Neural cell (in vitro differentiated cells): ENCODE measurements around the gene MUC5B. TPM values are rescaled to one million over a fixed set of nuclear protein-coding genes. Genes with fewer than 3 reads are reported as not detected.

Experiments
- H2AFZ ChIP-seq: fragments of 200-600, 300-800 bp; sonication (generic), shearing (Covaris generic); 2 replicates; pipeline ENCODE4 v1.6.0; 2014; ENCODE audit warnings: low read depth, mild to moderate bottlenecking, antibody characterized with exemption, low read length, moderate library complexity
- H3F3A ChIP-seq: fragments of 200-600 bp; shearing (Covaris generic); 2 replicates; pipeline ENCODE4 v1.6.1; 2016; ENCODE audit warnings: mild to moderate bottlenecking, moderate library complexity, mixed read lengths, antibody characterized with exemption, low read length; ENCODE audit not compliant: insufficient read depth, poor library complexity, severe bottlenecking
- H3K27ac ChIP-seq: fragments of 200-600, 300-800 bp; sonication (generic), shearing (Covaris generic); 2 replicates; pipeline ENCODE4 v1.5.1; 2014; ENCODE audit warnings: mild to moderate bottlenecking, low read length, moderate library complexity
- H3K27me3 ChIP-seq: fragments of 300-800, 200-600 bp; sonication (generic), shearing (Covaris generic); 2 replicates; pipeline ENCODE4 v1.6.0; 2014; ENCODE audit warnings: mild to moderate bottlenecking, low read depth, low read length, moderate library complexity; ENCODE audit not compliant: insufficient read depth
- H3K36me3 ChIP-seq: fragments of 300-800, 200-600 bp; sonication (generic), shearing (Covaris generic); 2 replicates; pipeline ENCODE4 v1.5.1; 2014; ENCODE audit warnings: mild to moderate bottlenecking, antibody characterized with exemption, low read length, moderate library complexity; ENCODE audit not compliant: insufficient read depth
- H3K4me2 ChIP-seq: fragments of 300-800, 200-600 bp; sonication (generic), shearing (Covaris generic); 2 replicates; pipeline ENCODE4 v1.6.0; 2014; ENCODE audit warnings: mild to moderate bottlenecking, low read length
- H3K4me3 ChIP-seq: fragments of 300-800, 200-600 bp; sonication (generic), shearing (Covaris generic); 2 replicates; pipeline ENCODE4 v1.5.1; 2014; ENCODE audit warnings: mild to moderate bottlenecking, low read length, moderate library complexity
- H3K79me2 ChIP-seq: fragments of 200-600 bp; shearing (Covaris generic); replicated peaks from 2 replicates; pipeline ENCODE4 v1.6.0; 2014; ENCODE audit warnings: mild to moderate bottlenecking, low read length, moderate library complexity; ENCODE audit not compliant: insufficient read depth
- H3K9ac ChIP-seq: fragments of 300-800, 200-600 bp; sonication (generic), shearing (Covaris generic); 2 replicates; pipeline ENCODE4 v1.6.1; 2016; ENCODE audit warnings: mild to moderate bottlenecking, low read length, mixed read lengths
- H3K9me2 ChIP-seq: fragments of 200-600 bp; shearing (Covaris generic); 2 replicates; pipeline ENCODE4 v1.6.1; 2016; ENCODE audit warnings: mild to moderate bottlenecking, low read length, mixed read lengths; ENCODE audit not compliant: insufficient read depth
- H3K9me3 ChIP-seq: fragments of 200-600, 300-800 bp; sonication (generic), shearing (Covaris generic); 2 replicates; pipeline ENCODE4 v1.6.1; 2016; ENCODE audit warnings: mild to moderate bottlenecking, mixed run types, low read length, moderate library complexity, mixed read lengths
- H4K20me1 ChIP-seq: fragments of 200-600 bp; shearing (Covaris generic); 2 replicates; pipeline ENCODE4 v1.6.1; 2016; ENCODE audit warnings: mild to moderate bottlenecking, mixed run types; ENCODE audit not compliant: insufficient read depth
- EP300 ChIP-seq: fragments of 450-650 bp; conservative IDR thresholded peaks from 2 replicates; pipeline ENCODE4 v1.6.1; 2014; ENCODE audit warnings: antibody characterized with exemption, mild to moderate bottlenecking, moderate library complexity; ENCODE audit not compliant: poor library complexity, severe bottlenecking
- EZH2 ChIP-seq: fragments of 200-600, 300-800 bp; shearing (Covaris generic), sonication (generic); IDR thresholded peaks from 2 replicates; pipeline ENCODE4 v1.6.1; 2014; ENCODE audit warnings: antibody characterized with exemption, low read length, borderline replicate concordance, mild to moderate bottlenecking; ENCODE audit not compliant: insufficient read depth, poor library complexity, severe bottlenecking
- MXI1 ChIP-seq: fragments of 450-650 bp; conservative IDR thresholded peaks from 2 replicates; pipeline ENCODE4 v1.6.1; 2014; ENCODE audit warnings: antibody characterized with exemption, mild to moderate bottlenecking; ENCODE audit not compliant: poor library complexity, severe bottlenecking
- POLR2AphosphoS5 ChIP-seq: IDR thresholded peaks from 2 replicates; pipeline ENCODE4 v1.6.1; 2012
- RAD21 ChIP-seq: fragments of 450-650 bp; conservative IDR thresholded peaks from 2 replicates; pipeline ENCODE4 v1.6.1; 2014; ENCODE audit warnings: antibody characterized with exemption, mild to moderate bottlenecking, moderate library complexity
- SMC3 ChIP-seq: fragments of 450-650 bp; conservative IDR thresholded peaks from 2 replicates; pipeline ENCODE4 v1.6.1; 2014; ENCODE audit warnings: antibody characterized with exemption, mild to moderate bottlenecking, moderate library complexity; ENCODE audit not compliant: poor library complexity
- TAF1 ChIP-seq: IDR thresholded peaks from 2 replicates; pipeline ENCODE4 v1.6.1; 2012; ENCODE audit warnings: low read depth
- polyA plus RNA-seq: library from polyadenylated mRNA; depleted of rRNA; stranded (reverse); fragments of >200 nt; gene quantifications from 2 replicates; pipeline ENCODE4 v1.2.3, GENCODE V29; 2014
- TF ChIP-seq, protein P1 (sequence below): fragments of 450-650 bp; IDR thresholded peaks from 2 replicates; pipeline ENCODE4 v1.5.1; 2014; ENCODE audit warnings: antibody characterized with exemption, mild to moderate bottlenecking, moderate library complexity; ENCODE audit not compliant: poor library complexity, severe bottlenecking
- TF ChIP-seq, protein P2 (sequence below): IDR thresholded peaks from 2 replicates; pipeline ENCODE4 v1.6.1; 2012; ENCODE audit warnings: borderline replicate concordance

The MUC5B gene
- polyA plus RNA-seq, 1 donor from 2014 or later, result not detected

DNA sequence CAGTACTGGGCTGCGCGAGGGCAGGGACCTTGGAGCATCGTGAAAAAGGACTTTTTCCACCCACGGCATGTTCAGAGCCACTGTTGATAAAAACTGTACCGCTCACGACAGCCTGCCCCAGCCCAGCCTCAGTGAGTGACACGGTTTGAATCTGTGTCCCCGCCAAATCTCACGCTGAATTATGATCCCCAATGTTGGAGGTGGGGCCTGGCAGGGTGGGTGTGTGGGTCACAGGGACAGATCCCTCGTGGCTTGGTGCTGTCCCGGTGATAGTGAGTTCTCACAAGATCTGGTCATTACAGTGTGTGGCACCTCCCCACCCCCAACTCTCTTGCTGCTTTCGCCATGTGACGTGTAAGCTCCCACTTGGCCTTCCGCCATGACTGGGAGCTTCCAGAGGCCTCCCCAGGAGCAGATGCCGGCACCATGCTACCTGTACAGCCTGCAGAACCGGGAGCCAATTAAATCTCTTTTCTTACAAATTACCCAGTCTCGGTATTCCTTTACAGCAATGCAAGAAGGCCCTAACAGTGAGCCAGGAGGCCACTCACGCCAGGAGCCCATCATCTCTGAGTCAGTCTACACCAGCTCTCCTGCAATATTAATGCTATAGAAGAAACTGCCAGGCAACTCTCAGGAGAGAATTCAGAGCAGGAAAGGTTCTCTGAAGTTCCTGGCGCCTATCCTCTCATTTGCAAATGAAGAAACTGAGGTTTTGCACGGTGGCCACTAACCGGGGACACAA lies 85.3 kb downstream of the MUC5B start:
- TF ChIP-seq, protein P1, sequence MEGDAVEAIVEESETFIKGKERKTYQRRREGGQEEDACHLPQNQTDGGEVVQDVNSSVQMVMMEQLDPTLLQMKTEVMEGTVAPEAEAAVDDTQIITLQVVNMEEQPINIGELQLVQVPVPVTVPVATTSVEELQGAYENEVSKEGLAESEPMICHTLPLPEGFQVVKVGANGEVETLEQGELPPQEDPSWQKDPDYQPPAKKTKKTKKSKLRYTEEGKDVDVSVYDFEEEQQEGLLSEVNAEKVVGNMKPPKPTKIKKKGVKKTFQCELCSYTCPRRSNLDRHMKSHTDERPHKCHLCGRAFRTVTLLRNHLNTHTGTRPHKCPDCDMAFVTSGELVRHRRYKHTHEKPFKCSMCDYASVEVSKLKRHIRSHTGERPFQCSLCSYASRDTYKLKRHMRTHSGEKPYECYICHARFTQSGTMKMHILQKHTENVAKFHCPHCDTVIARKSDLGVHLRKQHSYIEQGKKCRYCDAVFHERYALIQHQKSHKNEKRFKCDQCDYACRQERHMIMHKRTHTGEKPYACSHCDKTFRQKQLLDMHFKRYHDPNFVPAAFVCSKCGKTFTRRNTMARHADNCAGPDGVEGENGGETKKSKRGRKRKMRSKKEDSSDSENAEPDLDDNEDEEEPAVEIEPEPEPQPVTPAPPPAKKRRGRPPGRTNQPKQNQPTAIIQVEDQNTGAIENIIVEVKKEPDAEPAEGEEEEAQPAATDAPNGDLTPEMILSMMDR, result no peak
- TF ChIP-seq SMC3 (no peak), EZH2 (no peak)
- TF ChIP-seq, protein P2, sequence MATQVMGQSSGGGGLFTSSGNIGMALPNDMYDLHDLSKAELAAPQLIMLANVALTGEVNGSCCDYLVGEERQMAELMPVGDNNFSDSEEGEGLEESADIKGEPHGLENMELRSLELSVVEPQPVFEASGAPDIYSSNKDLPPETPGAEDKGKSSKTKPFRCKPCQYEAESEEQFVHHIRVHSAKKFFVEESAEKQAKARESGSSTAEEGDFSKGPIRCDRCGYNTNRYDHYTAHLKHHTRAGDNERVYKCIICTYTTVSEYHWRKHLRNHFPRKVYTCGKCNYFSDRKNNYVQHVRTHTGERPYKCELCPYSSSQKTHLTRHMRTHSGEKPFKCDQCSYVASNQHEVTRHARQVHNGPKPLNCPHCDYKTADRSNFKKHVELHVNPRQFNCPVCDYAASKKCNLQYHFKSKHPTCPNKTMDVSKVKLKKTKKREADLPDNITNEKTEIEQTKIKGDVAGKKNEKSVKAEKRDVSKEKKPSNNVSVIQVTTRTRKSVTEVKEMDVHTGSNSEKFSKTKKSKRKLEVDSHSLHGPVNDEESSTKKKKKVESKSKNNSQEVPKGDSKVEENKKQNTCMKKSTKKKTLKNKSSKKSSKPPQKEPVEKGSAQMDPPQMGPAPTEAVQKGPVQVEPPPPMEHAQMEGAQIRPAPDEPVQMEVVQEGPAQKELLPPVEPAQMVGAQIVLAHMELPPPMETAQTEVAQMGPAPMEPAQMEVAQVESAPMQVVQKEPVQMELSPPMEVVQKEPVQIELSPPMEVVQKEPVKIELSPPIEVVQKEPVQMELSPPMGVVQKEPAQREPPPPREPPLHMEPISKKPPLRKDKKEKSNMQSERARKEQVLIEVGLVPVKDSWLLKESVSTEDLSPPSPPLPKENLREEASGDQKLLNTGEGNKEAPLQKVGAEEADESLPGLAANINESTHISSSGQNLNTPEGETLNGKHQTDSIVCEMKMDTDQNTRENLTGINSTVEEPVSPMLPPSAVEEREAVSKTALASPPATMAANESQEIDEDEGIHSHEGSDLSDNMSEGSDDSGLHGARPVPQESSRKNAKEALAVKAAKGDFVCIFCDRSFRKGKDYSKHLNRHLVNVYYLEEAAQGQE, result no peak
- H3K36me3 ChIP-seq, result peaks cover 4% of the 10 kb centered on the region
- H3K9me2 ChIP-seq, result no peaks in the 10 kb centered on the region
- H4K20me1 ChIP-seq, result no peaks in the 10 kb centered on the region
- no peaks in the 10 kb centered on the region for H3K27me3 ChIP-seq
- H3K9ac ChIP-seq, result peak overlapping the region; percentile 83
- H3K9me3 ChIP-seq, result no peaks in the 10 kb centered on the region
- no peak overlapping the region for H2AFZ ChIP-seq
- peak overlapping the region; percentile 31 for H3K27ac ChIP-seq
- no peaks in the 10 kb centered on the region for H3F3A ChIP-seq
- H3K4me2 ChIP-seq, result peak overlapping the region; percentile 82
- peak overlapping the region; percentile 91 for H3K4me3 ChIP-seq
- H3K79me2 ChIP-seq, result peaks cover 29% of the 10 kb centered on the region

DNA sequence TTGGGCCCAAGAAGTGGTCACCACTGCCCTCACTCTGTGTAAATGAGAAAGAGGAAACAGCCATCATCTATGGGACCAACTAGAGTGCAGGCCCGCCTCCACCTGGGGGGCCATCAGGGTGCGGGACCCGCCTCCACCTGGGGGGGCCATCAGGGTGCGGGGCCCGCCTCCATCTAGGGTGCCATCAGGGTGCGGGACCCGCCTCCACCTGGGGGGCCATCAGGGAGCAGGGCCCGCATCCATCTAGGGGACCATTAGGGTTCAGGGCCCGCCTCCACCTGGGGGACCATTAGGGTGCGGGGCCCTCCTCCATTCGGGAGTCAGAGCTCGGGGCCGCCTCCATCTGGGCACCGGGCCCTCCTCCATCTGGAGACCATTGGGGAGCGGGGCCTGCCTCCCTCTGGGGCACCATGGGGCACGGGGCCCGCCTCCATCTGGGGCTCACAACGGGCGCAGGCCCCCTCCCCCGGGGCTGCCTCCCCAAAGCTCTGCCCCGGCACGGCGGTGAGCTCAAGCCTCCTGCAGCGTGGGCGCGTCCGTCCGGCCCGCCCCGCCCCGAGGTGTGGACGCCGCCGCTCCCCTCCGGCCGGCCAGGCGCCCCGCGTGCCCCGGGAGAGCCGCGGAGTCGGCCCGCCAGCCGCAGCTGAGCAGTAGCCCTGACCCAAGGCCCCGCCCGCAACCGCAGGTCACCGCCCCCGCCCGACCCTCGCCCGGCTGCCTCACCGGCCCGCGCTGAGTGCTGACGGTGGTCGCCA lies 86.1 kb downstream of the MUC5B start:
- H3K79me2 ChIP-seq, result peaks cover 29% of the 10 kb centered on the region
- no peak overlapping the region for H2AFZ ChIP-seq
- peak overlapping the region; percentile 31 for H3K27ac ChIP-seq

More for the DNA sequence above, 86.1 kb downstream of the MUC5B start:
- H3K27me3 ChIP-seq, result no peaks in the 10 kb centered on the region
- no peaks in the 10 kb centered on the region for H3K9me2 ChIP-seq
- H3K4me2 ChIP-seq, result peak overlapping the region; percentile 82
- H3K9ac ChIP-seq, result peak overlapping the region; percentile 83
- TF ChIP-seq, protein P2, result no peak
- TF ChIP-seq POLR2AphosphoS5 (no peak), SMC3 (no peak), TAF1 (no peak), MXI1 (no peak), RAD21 (no peak), EP300 (no peak), EZH2 (no peak)
- TF ChIP-seq, protein P1, result no peak
- H3K9me3 ChIP-seq, result no peaks in the 10 kb centered on the region
- no peaks in the 10 kb centered on the region for H3K36me3 ChIP-seq
- peak overlapping the region; percentile 91 for H3K4me3 ChIP-seq
- no peaks in the 10 kb centered on the region for H3F3A ChIP-seq
- H4K20me1 ChIP-seq, result no peaks in the 10 kb centered on the region
